ENCODE data around the gene PPBP. TPM values are rescaled to one million over a fixed set of nuclear protein-coding genes. Genes with fewer than 3 reads are reported as not detected.
"Not testable (repeated sequence)": the region's sequence is repeated elsewhere in the genome, so short reads cannot be mapped to it uniquely, and the experiment has no call there.

The PPBP gene
- total RNA-seq, 2 experiments from 2014 or later: not detected

- no peak overlapping the region for H3K4me3 Mint-ChIP-seq
- ChIA-PET POLR2A (no interaction called here), CTCF (no interaction called here)
- no peaks in the 10 kb centered on the region for H3K4me1 Mint-ChIP-seq
- DNase-seq: no peak
- no peak overlapping the region for H3K27ac Mint-ChIP-seq
- H3K27me3 Mint-ChIP-seq: no peaks in the 10 kb centered on the region
- no peaks in the 10 kb centered on the region for H3K9me3 Mint-ChIP-seq
- no peaks in the 10 kb centered on the region for H3K36me3 Mint-ChIP-seq (ENCODE audit: low read depth)
Observed at GRCh38 chr4:73984736-73985527, 3.1 kb downstream of the PPBP start.

DNA sequence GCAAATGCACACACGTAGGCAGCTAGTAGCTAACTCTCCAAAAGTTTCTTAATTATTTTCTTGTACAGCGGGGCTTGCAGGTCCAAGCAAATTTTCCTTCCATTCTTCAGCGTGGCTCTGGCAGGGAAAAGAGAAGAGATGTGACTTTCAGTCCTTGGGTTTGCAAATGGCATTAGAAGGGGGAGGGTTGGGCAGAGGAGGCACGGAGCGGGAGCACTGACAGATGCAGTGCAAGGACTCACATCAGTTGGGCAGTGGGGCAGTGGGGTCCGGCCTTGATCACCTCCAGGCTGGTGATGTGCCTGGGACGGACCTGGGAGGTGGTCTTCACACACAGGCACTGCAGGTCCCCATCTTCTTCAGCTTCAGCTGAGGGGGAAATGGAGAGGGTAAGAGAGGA, 6.8 kb downstream of the PPBP start:
- H3K4me1 Mint-ChIP-seq; H3K27me3 Mint-ChIP-seq; H3K9me3 Mint-ChIP-seq; POLR2A ChIA-PET; CTCF ChIA-PET; H3K4me3 Mint-ChIP-seq; H3K36me3 Mint-ChIP-seq (ENCODE audit: low read depth); DNase-seq; H3K27ac Mint-ChIP-seq: not testable (repeated sequence)

GRCh38 chr4:73979407-73979957, 8.5 kb downstream of the PPBP start:
- Mint-ChIP-seq H3K4me3 (no peak overlapping the region), H3K27me3 (no peaks in the 10 kb centered on the region), H3K27ac (no peak overlapping the region)

GRCh38 chr4:73978886-73979285, 9.1 kb downstream of the PPBP start:
- H3K4me1 Mint-ChIP-seq: no peaks in the 10 kb centered on the region
- H3K36me3 Mint-ChIP-seq (ENCODE audit: low read depth): no peaks in the 10 kb centered on the region
- H3K9me3 Mint-ChIP-seq: no peaks in the 10 kb centered on the region
- no peak overlapping the region for H3K27ac Mint-ChIP-seq
- POLR2A ChIA-PET: no interaction called here
- no peak overlapping the region for H3K4me3 Mint-ChIP-seq
- CTCF ChIA-PET: no interaction called here
- no peak for DNase-seq
- no peaks in the 10 kb centered on the region for H3K27me3 Mint-ChIP-seq

More at GRCh38 chr4:73979407-73979957, 8.5 kb downstream of the PPBP start:
- H3K9me3 Mint-ChIP-seq: no peaks in the 10 kb centered on the region
- ChIA-PET POLR2A (no interaction called here), CTCF (no interaction called here)
- H3K4me1 Mint-ChIP-seq: no peaks in the 10 kb centered on the region
- DNase-seq: no peak
- no peaks in the 10 kb centered on the region for H3K36me3 Mint-ChIP-seq (ENCODE audit: low read depth)

DNA sequence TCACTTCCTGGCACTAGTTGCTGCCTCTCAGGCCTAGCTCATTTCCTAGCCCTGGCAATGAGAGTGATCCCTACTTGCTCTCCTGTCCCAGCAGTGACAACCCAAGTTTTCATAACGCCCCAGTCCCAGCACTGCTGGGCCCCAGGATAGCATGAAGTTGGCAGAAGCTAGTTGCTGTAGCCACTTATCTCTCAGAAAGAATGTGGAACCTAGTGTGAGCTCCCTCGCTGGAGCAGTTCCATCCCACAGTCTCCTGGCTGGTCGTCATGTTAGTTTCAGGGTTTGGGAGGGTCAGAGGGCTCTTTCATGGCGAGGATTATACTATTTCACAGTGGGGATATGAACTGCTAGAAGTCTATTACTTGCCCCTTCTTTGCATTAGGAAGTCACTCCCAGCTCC, 11.3 kb downstream of the PPBP start:
- CTCF ChIA-PET: no interaction called here
- no peaks in the 10 kb centered on the region for H3K9me3 Mint-ChIP-seq
- no peaks in the 10 kb centered on the region for H3K4me1 Mint-ChIP-seq
- POLR2A ChIA-PET: no interaction called here
- H3K27me3 Mint-ChIP-seq: no peaks in the 10 kb centered on the region
- no peak for DNase-seq
- no peaks in the 10 kb centered on the region for H3K36me3 Mint-ChIP-seq (ENCODE audit: low read depth)
- no peak overlapping the region for H3K27ac Mint-ChIP-seq
- H3K4me3 Mint-ChIP-seq: no peak overlapping the region

GRCh38 chr4:73976217-73976616, 11.8 kb downstream of the PPBP start:
- no peak for DNase-seq
- H3K9me3 Mint-ChIP-seq: no peaks in the 10 kb centered on the region
- no peaks in the 10 kb centered on the region for H3K27me3 Mint-ChIP-seq
- H3K36me3 Mint-ChIP-seq (ENCODE audit: low read depth): no peaks in the 10 kb centered on the region
- no peaks in the 10 kb centered on the region for H3K4me1 Mint-ChIP-seq
- ChIA-PET CTCF (no interaction called here), POLR2A (no interaction called here)
- H3K27ac Mint-ChIP-seq: no peak overlapping the region
- H3K4me3 Mint-ChIP-seq: no peak overlapping the region

GRCh38 chr4:73974352-73974751, 13.6 kb downstream of the PPBP start:
- CTCF ChIA-PET: no interaction called here
- POLR2A ChIA-PET: no interaction called here
- Mint-ChIP-seq H3K9me3 (no peaks in the 10 kb centered on the region), H3K4me1 (no peaks in the 10 kb centered on the region), H3K4me3 (no peak overlapping the region), H3K27me3 (no peaks in the 10 kb centered on the region), H3K27ac (no peak overlapping the region), H3K36me3 (ENCODE audit: low read depth) (no peaks in the 10 kb centered on the region)
- DNase-seq: no peak

DNA sequence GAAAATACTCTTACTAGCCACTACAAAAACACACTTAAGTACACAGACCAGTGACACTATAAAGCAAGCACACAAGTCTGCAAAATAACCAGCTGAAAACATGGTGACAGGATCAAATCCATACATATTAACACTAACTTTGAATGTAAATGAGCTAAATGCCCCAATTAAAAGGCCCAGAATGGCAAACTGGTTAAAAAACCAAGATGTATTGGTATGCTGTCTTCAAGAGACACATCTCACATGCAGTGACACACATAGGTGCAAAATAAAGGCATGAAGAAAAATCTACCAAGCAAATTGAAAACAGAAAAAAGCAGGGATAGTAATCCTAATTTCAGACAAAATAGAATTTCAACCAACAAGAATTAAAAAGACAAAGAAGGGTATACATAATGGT, 17.0 kb downstream of the PPBP start:
- ChIA-PET CTCF (no interaction called here), POLR2A (no interaction called here)
- Mint-ChIP-seq H3K4me3 (no peak overlapping the region), H3K9me3 (no peaks in the 10 kb centered on the region), H3K36me3 (ENCODE audit: low read depth) (no peaks in the 10 kb centered on the region), H3K27me3 (no peaks in the 10 kb centered on the region), H3K27ac (no peak overlapping the region), H3K4me1 (no peaks in the 10 kb centered on the region)
- DNase-seq: no peak

GRCh38 chr4:73970011-73970410, 18.0 kb downstream of the PPBP start:
- ChIA-PET CTCF (no interaction called here), POLR2A (no interaction called here)
- no peaks in the 10 kb centered on the region for H3K36me3 Mint-ChIP-seq (ENCODE audit: low read depth)
- no peaks in the 10 kb centered on the region for H3K4me1 Mint-ChIP-seq
- DNase-seq: no peak
- H3K4me3 Mint-ChIP-seq: no peak overlapping the region
- H3K27ac Mint-ChIP-seq: no peak overlapping the region
- no peaks in the 10 kb centered on the region for H3K9me3 Mint-ChIP-seq
- H3K27me3 Mint-ChIP-seq: no peaks in the 10 kb centered on the region

DNA sequence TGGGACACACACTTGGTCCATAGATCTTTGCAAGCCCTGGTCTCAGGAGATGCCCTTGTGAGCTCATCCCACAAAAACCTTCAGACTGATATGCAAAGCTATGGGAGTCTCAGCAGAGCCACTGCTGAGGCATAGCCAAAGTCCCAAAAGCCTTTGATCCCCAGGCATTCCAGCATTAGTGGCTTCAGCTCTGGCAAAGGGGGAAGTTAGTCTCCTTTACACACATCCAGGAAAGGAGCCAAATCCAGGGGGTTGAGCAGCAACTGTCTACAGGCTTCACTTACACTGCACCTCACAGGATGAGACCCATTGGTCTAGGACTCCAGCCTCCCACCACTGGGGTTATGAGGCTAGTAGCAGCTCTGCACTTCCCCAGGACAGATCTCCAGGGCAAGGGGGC, 20.1 kb downstream of the PPBP start:
- Mint-ChIP-seq H3K9me3 (peaks cover 3% of the 10 kb centered on the region), H3K27me3 (no peaks in the 10 kb centered on the region), H3K36me3 (ENCODE audit: low read depth) (no peaks in the 10 kb centered on the region), H3K27ac (no peak overlapping the region), H3K4me3 (no peak overlapping the region), H3K4me1 (no peaks in the 10 kb centered on the region)
- ChIA-PET CTCF (no interaction called here), POLR2A (no interaction called here)
- DNase-seq: no peak

DNA sequence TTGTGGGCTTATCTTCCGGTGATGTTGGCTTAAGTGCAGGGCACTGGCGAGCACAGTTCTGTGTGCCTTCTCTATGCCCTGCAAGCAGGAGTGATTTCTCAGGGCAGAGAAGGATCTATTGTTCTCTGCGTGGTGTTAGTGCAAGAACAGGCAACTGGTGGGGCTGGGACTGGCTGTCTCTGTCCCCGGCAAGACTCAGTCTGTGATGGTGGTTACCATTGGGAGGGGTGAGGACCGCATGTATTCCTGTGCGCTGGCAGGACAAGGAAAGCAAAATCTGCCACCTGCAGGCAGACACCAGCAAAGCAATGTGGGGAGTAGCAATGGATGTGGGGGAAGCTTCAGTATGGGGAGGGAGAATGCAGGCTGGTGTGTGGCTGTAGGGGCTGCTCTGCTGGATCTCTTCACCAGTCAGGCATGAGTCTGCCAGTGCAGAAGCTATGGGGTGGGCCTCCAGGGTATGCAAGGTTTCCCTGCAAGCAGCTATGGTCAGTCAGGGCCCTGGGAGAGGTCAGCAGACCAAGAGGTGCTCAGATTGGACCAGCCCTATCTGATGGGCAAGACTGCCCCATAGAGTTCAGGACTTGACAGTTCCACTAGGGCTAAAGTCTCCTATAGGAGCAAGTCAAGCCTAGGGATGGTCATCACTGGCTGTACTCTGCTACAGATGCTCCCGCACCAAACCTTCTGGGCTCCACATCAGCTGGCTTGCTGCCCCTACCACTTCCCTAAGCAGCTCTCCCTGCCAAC, 23.0 kb downstream of the PPBP start:
- DNase-seq: no peak
- ChIA-PET CTCF (no interaction called here), POLR2A (no interaction called here)
- H3K27me3 Mint-ChIP-seq: no peaks in the 10 kb centered on the region
- no peaks in the 10 kb centered on the region for H3K4me1 Mint-ChIP-seq
- H3K9me3 Mint-ChIP-seq: peaks cover 11% of the 10 kb centered on the region
- no peaks in the 10 kb centered on the region for H3K36me3 Mint-ChIP-seq (ENCODE audit: low read depth)
- H3K27ac Mint-ChIP-seq: no peak overlapping the region
- no peak overlapping the region for H3K4me3 Mint-ChIP-seq

GRCh38 chr4:73962724-73963123, 25.3 kb downstream of the PPBP start:
- Mint-ChIP-seq H3K27ac (no peak overlapping the region), H3K9me3 (peaks cover 11% of the 10 kb centered on the region), H3K27me3 (no peaks in the 10 kb centered on the region), H3K36me3 (ENCODE audit: low read depth) (no peaks in the 10 kb centered on the region), H3K4me3 (no peak overlapping the region), H3K4me1 (no peaks in the 10 kb centered on the region)
- POLR2A ChIA-PET: no interaction called here
- CTCF ChIA-PET: no interaction called here
- no peak for DNase-seq

DNA sequence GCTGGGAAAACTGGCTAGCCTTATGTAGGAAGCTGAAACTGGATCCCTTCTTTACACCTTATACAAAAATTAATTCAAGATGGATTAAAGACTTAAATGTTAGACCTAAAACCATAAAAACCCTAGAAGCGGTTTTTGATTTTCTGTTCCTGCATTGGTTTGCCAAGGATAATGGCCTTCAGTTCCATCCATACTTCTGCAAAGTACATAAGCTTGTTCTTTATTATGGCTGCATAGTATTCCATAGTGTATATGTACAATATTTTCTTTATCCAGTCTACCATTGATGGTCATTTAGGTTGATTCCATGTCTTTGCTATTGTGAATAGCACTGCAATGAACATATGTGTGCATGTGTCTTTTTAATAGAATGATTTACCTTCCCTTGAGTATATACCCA, 28.9 kb downstream of the PPBP start:
- not testable (repeated sequence) for H3K27ac Mint-ChIP-seq

DNA sequence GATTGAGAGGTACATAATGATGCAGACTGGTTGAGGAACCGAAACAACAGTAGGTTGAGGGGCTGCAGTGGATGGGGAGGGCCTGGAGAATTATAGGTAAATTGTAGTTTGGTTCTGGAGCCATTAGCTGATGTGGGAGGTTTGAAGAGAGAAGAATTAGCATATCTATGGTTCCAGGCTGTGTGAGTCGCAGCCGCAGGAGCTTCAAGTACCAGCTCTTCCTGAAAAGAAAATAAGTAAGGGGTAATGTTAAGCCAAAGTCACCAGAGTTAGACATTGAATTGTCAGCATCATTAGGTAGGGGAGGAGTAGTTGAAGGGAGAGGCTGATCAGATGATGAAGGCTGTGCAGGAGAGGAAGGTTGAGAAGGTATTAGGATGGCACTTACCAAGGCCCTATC, 35.6 kb downstream of the PPBP start:
- no peaks in the 10 kb centered on the region for H3K36me3 Mint-ChIP-seq (ENCODE audit: low read depth)
- POLR2A ChIA-PET: no interaction called here
- CTCF ChIA-PET: no interaction called here
- H3K4me3 Mint-ChIP-seq: no peak overlapping the region
- H3K4me1 Mint-ChIP-seq: no peaks in the 10 kb centered on the region
- DNase-seq: no peak
- H3K27ac Mint-ChIP-seq: no peak overlapping the region
- no peaks in the 10 kb centered on the region for H3K27me3 Mint-ChIP-seq
- H3K9me3 Mint-ChIP-seq: peaks cover 6% of the 10 kb centered on the region

More for the DNA sequence above, 28.9 kb downstream of the PPBP start:
- CTCF ChIA-PET; H3K27me3 Mint-ChIP-seq; DNase-seq; H3K36me3 Mint-ChIP-seq (ENCODE audit: low read depth); H3K4me1 Mint-ChIP-seq; POLR2A ChIA-PET; H3K4me3 Mint-ChIP-seq: not testable (repeated sequence)
- peaks cover 17% of the 10 kb centered on the region for H3K9me3 Mint-ChIP-seq
